PC-9 (cell line): Measurements from ENCODE around the gene TMEM39B. TPM values are rescaled to one million over a fixed set of nuclear protein-coding genes. Genes with fewer than 3 reads are reported as not detected.

Experiments used
- BruUV-seq: library from RNA; stranded (reverse); fragments of 400-500 nt; replicated peaks from 2 replicates; lab custom pipeline; 2021; lab: Mats Ljungman, UMichigan
- CTCF ChIA-PET: fragments of 300-600 bp; sonication (Branson Sonifier 250); formaldehyde crosslinking; loops from one replicate; lab custom pipeline; 2022; ENCODE audit warnings: antibody characterized with exemption; lab: Charles Lee
- POLR2A ChIA-PET: fragments of 300-600 bp; sonication (Branson Sonifier 250); formaldehyde crosslinking; loops from one replicate; lab custom pipeline; 2022; ENCODE audit warnings: antibody characterized with exemption; ENCODE audit not compliant: unreplicated experiment; lab: Charles Lee
- DNase-seq, 2 experiments: peaks; one replicate each; pipeline versions ENCODE4 v3.0.0 to v3.0.0-alpha.2; 2015 to 2022; ENCODE audit warnings: mixed read lengths in 1 of 2
- H2AFZ ChIP-seq: fragments of 200-600 bp; sonication (generic); 2 replicates; pipeline ENCODE4 v1.8.1; 2017; ENCODE audit warnings: antibody characterized with exemption
- H3F3A ChIP-seq: fragments of 200-600 bp; sonication (generic); 2 replicates; pipeline ENCODE4 v1.8.1; 2017; ENCODE audit warnings: antibody characterized with exemption, mild to moderate bottlenecking, low read depth; ENCODE audit not compliant: insufficient read depth
- H3K27ac ChIP-seq: fragments of 200-600 bp; sonication (generic); 2 replicates; pipeline ENCODE4 v1.6.1; 2016; ENCODE audit warnings: mixed run types
- H3K27me3 ChIP-seq: fragments of 200-600 bp; sonication (generic); 2 replicates; pipeline ENCODE4 v1.6.1; 2016; ENCODE audit warnings: low read depth, mixed run types; ENCODE audit not compliant: insufficient read depth
- H3K36me3 ChIP-seq: fragments of 200-600 bp; sonication (generic); 2 replicates; pipeline ENCODE4 v1.6.1; 2016; ENCODE audit warnings: low read depth, mixed run types
- H3K4me1 ChIP-seq: fragments of 200-600 bp; sonication (generic); replicated peaks from 2 replicates; pipeline ENCODE4 v1.6.1; 2016; ENCODE audit warnings: mixed run types; ENCODE audit not compliant: insufficient read depth
- H3K4me2 ChIP-seq: fragments of 200-600 bp; sonication (generic); 2 replicates; pipeline ENCODE4 v1.6.1; 2017; ENCODE audit warnings: mixed run types
- H3K4me3 ChIP-seq: fragments of 200-600 bp; sonication (generic); 2 replicates; pipeline ENCODE4 v1.6.1; 2016; ENCODE audit warnings: mixed run types
- H3K79me2 ChIP-seq: fragments of 200-600 bp; sonication (generic); 2 replicates; pipeline ENCODE4 v1.6.1; 2017; ENCODE audit warnings: low read depth, mixed run types
- H3K9me2 ChIP-seq: fragments of 200-600 bp; sonication (generic); 2 replicates; pipeline ENCODE4 v1.8.1; 2017; ENCODE audit warnings: mild to moderate bottlenecking; ENCODE audit not compliant: insufficient read depth
- H3K9me3 ChIP-seq: fragments of 200-600 bp; sonication (generic); 2 replicates; pipeline ENCODE4 v1.8.1; 2016; ENCODE audit warnings: low read depth; ENCODE audit not compliant: insufficient read depth
- H4K20me1 ChIP-seq: fragments of 200-600 bp; sonication (generic); 2 replicates; pipeline ENCODE4 v1.8.1; 2017; ENCODE audit not compliant: insufficient read depth
- EZH2 ChIP-seq: fragments of 200-600 bp; sonication (generic); IDR thresholded peaks from 2 replicates; pipeline ENCODE4 v1.8.0; 2017; ENCODE audit warnings: antibody characterized with exemption, low read depth
- intact Hi-C: fragments of 100-400 bp; cut with micrococcal nuclease; formaldehyde crosslinking; loops from one replicate; pipeline ENCODE4 v1.10.0; 2022; ENCODE audit not compliant: unreplicated experiment
- total RNA-seq: library from RNA; stranded (reverse); gene quantifications from 2 replicates; pipeline ENCODE4 v1.2.3, GENCODE V29; 2021
- TF ChIP-seq, protein P1 (sequence below): fragments of 200-600 bp; sonication (generic); conservative IDR thresholded peaks from 2 replicates; pipeline ENCODE4 v1.6.1; 2017; ENCODE audit warnings: mixed run types, antibody characterized with exemption, mild to moderate bottlenecking, moderate library complexity

TMEM39B gene
- total RNA-seq, 1 experiment from 2014 or later = 27.2 TPM

DNA sequence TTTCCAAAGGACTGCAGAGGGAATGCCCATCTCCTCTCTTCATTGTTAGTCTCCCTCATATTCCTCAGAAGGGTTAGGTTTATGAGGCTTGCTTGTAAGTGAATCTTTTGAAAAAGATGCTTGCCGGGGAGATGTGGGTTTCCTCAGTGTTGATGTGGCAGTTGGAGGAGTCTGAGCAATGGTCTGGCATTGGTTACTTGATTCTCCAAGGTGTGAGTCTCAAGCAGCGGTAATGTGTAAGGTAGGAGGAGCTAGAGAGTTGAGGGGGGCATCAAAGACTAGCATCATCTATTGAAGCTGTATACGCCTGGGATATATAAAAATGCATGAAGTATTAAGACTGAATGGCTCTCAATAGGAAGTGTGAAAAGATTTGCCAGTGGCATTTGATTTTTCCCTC lies 37.6 kb upstream of the TMEM39B start:
- CTCF ChIA-PET = no interaction called here
- TF ChIP-seq, protein P1, sequence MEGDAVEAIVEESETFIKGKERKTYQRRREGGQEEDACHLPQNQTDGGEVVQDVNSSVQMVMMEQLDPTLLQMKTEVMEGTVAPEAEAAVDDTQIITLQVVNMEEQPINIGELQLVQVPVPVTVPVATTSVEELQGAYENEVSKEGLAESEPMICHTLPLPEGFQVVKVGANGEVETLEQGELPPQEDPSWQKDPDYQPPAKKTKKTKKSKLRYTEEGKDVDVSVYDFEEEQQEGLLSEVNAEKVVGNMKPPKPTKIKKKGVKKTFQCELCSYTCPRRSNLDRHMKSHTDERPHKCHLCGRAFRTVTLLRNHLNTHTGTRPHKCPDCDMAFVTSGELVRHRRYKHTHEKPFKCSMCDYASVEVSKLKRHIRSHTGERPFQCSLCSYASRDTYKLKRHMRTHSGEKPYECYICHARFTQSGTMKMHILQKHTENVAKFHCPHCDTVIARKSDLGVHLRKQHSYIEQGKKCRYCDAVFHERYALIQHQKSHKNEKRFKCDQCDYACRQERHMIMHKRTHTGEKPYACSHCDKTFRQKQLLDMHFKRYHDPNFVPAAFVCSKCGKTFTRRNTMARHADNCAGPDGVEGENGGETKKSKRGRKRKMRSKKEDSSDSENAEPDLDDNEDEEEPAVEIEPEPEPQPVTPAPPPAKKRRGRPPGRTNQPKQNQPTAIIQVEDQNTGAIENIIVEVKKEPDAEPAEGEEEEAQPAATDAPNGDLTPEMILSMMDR = no peak
- no peak for TF ChIP-seq EZH2
- H3K36me3 ChIP-seq = peaks cover 67% of the 10 kb centered on the region
- POLR2A ChIA-PET = interaction anchor here (0.6 kb wide), 1 partner anchor 98 kb away, joined by 5 read pairs; no protein-coding TSS in a partner anchor
- peaks cover 75% of the 10 kb centered on the region for H3K79me2 ChIP-seq
- no TSS peak for BruUV-seq
- intact Hi-C loops = no loop called here
- no peaks in the 10 kb centered on the region for H3K4me1 ChIP-seq
- DNase-seq = no peak
- no peak overlapping the region for H2AFZ ChIP-seq
- no peak overlapping the region for H3K27ac ChIP-seq
- H3F3A ChIP-seq = peaks cover 40% of the 10 kb centered on the region; the same call in 1 of the 2 replicates
- no peaks in the 10 kb centered on the region for H3K27me3 ChIP-seq
- peaks cover 81% of the 10 kb centered on the region for H4K20me1 ChIP-seq
- H3K9me2 ChIP-seq = no peaks in the 10 kb centered on the region
- no peak overlapping the region for H3K4me3 ChIP-seq
- H3K9me3 ChIP-seq = no peaks in the 10 kb centered on the region
- H3K4me2 ChIP-seq = no peak overlapping the region

DNA sequence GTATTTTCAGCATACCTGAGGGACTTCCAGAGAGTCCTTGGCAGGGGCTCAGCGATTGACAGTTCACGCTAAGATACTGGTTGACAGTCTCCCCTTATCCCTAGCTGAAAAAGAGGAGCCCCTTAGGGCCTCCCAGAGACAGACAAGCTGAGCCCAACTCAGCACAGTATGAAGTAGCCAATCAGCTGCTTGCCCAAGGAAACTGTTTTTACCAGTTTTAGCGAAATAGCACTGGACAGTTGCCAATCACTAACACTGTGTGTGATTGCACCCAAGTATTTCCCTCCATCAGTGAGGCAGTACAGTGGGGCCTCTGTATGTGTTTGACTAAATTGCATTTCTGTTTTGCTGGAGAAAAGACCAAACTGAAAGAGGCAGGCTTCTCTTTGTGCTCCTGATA lies 32.0 kb upstream of the TMEM39B start:
- Histone ChIP-seq H3K36me3 (peaks cover 65% of the 10 kb centered on the region), H3K4me3 (no peak overlapping the region), H3K9me2 (no peaks in the 10 kb centered on the region), H3K4me1 (no peaks in the 10 kb centered on the region), H3K79me2 (peaks cover 19% of the 10 kb centered on the region), H3F3A (peaks cover 15% of the 10 kb centered on the region; the same call in 1 of the 2 replicates), H3K9me3 (no peaks in the 10 kb centered on the region), H2AFZ (no peak overlapping the region), H3K27ac (no peak overlapping the region), H3K4me2 (no peak overlapping the region), H3K27me3 (no peaks in the 10 kb centered on the region), H4K20me1 (peaks cover 26% of the 10 kb centered on the region)
- no TSS peak for BruUV-seq
- POLR2A ChIA-PET = interaction anchor here (0.8 kb wide), 1 partner anchor 337 kb away, joined by 6 read pairs; no protein-coding TSS in a partner anchor
- CTCF ChIA-PET = interaction anchor here (0.6 kb wide), 1 partner anchor 22 kb away, joined by 3 read pairs; no protein-coding TSS in a partner anchor
- intact Hi-C loops = no loop called here
- TF ChIP-seq EZH2 = no peak
- TF ChIP-seq, protein P1 = no peak
- DNase-seq = no peak

DNA sequence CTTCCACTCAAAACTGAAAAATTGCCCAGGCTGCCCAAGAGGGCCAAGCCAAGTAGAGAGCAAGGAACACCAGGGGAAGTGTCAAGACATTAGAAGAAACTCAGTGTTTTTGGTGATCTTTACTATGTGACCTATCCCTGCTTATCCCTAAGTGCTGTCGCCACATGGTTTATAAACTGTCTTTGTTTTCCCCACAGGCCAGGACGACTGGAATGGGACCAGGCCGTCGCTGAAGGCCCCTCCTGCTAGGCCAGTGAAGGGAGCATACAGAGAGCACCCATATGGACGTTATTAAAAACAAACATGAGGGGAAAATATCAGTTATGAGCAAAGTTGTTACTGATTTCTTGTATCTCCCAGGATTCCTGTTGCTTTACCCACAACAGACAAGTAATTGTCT lies 30.4 kb upstream of the TMEM39B start:
- H3K79me2 ChIP-seq = peaks cover 8% of the 10 kb centered on the region; the same call in 1 of the 2 replicates
- H3K9me2 ChIP-seq = no peaks in the 10 kb centered on the region
- H2AFZ ChIP-seq = no peak overlapping the region
- TF ChIP-seq, protein P1 = no peak
- TF ChIP-seq EZH2 = no peak
- ChIA-PET CTCF (no interaction called here), POLR2A (no interaction called here)
- no peak overlapping the region for H3K27ac ChIP-seq
- no peaks in the 10 kb centered on the region for H3K27me3 ChIP-seq
- H3K9me3 ChIP-seq = no peaks in the 10 kb centered on the region
- intact Hi-C loops = no loop called here
- H3K4me2 ChIP-seq = no peak overlapping the region
- no peak for DNase-seq
- H3K4me3 ChIP-seq = no peak overlapping the region
- peaks cover 10% of the 10 kb centered on the region; the same call in 1 of the 2 replicates for H3F3A ChIP-seq
- BruUV-seq = no TSS peak
- peaks cover 13% of the 10 kb centered on the region for H4K20me1 ChIP-seq
- no peaks in the 10 kb centered on the region for H3K4me1 ChIP-seq
- H3K36me3 ChIP-seq = peaks cover 64% of the 10 kb centered on the region
